ENCODE data around the gene COPZ1.
"Not testable (repeated sequence)": the region's sequence is repeated elsewhere in the genome, so short reads cannot be mapped to it uniquely, and the experiment has no call there.

Gene COPZ1

DNA sequence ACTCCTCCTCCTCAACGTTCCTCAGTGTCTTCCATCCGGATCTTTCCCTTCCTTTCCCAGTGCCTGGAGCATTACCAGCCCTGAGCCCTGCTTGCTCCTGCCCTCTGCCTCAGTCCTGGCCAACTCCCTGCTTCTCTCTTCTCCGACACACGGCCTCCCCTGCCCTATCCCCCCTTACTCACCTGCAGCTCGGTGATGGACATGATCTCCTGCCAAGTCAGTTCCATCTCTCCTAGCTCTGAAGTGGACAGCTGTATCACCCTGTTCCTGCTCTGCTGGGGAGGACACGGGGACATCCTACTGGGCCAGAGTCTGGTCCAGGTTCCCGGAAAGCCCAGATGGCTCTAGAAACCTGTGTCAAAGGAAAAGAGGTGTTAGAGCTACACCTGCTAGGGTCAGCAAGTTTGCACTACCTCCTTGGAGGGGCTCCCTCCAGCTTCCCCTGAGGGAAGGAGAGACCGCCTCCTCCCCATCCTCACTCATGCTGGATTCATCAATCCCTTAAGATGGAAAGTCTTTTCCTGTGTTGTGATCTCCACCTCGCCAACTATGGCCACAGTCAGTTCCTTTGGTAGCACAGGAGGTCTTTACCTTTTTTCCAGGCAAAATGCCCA is 29.9 kb upstream of the COPZ1 start:
- DNase-seq, result no peak

DNA sequence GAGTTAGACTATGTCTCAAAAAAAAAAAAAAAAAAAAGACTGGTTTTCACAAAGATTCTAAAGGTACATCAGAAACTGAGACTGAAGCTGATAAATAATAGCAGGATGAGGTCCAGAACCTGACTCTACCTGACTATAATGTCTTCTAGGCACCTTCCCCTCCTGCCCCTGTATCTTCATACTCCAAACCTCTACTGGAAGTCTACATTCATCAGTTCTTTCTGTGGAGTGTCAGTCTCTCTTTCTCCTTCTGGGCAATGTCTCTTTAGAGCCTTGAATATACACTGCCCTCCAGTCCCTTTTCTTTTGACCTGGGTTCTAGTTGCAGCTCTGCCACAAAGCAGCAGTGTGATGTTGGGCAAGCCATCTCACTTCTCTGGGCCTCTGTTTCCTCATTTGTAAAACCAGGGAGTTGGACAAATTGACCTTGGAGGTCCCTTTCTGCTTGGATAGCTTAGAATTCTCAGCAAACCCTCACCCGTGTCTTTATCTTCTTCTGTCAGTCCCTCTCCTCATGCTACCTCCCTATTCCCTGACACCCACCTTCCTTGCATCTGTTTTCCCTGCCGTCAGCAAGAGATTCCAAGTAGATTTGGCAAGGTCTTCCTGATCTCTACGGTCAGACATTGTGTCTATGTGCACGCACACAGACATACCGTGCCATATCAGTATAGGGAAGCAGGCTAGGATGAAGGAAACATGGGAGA is 28.4 kb upstream of the COPZ1 start:
- DNase-seq, result no peak

DNA sequence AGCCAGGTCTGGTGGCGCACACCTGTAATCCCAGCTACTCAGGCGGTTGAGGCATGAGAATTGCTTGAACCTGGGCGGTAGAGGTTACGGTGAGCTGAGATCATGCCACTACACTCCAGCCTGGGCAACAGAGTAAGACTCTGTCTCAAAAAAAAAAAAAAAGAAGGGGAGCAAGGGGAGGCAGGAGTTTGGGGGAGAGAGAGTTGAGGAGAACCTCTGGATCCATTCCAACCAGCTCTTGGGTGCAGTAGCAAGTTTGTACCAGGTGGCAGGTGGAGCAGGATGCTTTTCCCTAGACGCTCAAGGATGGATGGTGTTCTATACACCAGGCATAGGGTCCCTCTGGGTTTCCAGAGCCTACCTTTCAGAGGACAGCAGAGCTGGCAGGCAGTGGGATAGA is 26.0 kb upstream of the COPZ1 start:
- DNase-seq, result no peak

DNA sequence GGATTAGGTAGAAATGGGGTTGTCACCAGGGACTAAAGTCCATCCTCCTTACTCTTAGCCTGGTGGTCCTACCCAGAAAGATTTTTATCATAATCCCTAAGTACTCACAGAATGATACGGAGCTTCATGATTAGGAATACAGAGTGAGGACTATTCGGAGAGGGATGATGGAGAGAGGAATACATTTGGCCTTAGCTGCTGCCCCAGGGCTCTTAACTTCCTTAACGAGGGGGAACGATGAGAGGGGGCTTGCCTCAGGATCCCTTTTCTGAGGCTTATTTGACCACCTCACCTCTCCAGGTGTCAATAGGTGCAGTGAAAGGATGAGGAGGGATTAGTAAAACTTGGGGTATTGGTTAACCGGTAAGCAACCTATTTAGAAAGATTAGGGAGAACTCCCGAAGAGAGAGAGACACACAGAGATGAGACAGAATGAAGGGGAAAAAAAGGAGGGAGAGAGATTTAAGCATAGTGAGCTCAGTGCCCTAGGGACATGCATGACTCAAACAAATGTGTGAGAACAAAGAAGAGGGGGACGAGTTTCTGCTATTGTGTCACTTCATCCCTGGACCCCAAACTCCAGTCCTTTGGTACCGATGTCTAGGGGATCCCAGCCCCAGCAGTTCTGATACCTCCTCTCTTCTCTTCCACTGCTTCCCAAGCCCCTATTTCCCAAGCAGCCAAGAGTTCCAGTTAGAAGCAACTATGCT is 25.3 kb upstream of the COPZ1 start:
- DNase-seq, result no peak

DNA sequence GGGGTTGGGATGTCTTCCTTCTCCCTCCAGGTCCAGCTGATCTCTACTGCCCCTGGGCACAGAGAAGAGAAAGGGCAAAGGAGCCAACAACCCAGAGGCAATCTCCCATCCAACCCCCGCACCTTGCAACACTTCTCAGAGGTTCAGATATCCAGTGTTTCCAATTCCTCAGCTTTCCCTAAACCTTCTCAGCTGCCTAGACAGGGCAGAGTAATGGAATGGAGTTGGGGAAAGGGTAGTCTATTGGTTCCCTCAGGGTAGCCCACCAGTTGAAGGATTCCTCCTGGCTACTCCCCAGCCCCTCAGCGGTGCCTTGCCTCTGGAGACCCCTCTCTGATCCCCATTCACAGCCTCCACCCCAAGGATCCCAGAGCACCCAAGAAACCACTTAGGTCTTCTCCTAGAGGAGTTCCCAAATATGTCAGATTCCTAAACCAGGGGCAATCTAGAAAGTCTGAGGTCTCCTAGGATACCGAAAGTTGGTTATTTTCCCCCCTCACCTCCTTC is 24.7 kb upstream of the COPZ1 start:
- no peak for DNase-seq

DNA sequence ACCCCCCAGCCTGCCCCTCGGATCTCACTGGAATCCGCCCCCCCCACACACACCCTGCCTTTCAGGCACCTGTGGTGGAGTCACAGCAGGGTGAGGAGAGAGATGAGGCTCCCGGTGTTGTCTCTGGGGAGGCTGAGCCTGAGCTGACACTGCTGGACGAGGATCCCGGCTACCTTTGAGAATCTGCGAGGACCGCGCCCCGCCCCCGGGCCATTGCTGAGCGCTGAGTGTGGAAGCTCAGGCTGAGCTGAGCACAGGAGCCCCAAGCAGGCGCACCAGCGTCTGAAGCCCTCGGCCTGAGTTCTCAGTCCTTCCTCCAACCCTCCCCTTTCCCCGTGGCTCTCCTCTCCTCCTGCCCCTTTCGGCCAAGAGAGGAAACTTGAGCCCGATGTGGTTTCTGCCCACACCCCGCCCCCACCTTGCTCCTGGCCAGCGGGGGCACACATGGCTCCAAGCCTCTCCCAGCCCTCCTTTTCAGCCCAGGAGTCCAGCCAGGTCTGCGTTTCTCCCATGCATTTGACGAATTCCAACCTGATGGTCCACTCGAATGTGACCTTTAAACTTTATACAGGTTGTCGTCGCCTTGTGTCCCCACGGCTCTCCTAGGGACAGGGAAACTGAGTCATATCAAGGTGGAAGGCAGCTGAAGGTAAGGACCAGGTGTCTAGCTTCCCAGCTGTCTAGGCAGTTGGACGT is 24.1 kb upstream of the COPZ1 start, which contains the start of gene NFE2:
Gene NFE2 (minus strand): TSS at position 284 of the 696 bp plus-strand sequence. CDS start 5,767 bp downstream, outside the sequence.
- no peak for DNase-seq

DNA sequence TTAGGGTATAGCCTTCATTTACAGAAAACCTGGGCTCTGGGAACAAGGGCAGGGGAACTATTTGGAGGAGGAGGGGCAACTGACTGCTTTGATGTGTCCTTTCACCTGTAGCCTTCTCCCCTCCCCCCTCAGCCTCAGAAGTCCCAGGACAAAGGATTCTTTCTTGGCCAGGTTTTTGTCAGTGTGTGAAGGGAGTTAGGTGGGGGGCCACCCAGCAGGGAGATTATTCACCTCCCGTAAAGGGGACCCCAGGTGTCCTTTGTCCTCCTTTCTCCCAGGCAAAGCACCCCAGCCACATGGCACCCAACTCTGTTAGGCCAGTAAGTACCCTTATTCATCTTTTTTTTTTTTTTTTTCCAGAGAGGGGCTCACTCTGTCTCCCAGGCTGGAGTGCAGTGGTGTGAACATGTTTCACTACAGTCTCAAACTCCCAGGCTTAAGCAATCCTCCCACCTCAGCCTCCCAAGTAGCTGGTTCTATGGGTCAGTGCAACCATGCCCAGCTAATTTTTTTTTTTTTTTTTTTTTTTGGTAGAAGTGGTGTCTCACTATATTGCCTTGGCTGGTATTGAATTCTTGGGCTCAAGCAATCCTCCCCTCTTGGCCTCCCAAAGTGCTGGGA is 23.4 kb upstream of the COPZ1 start:
- DNase-seq, result no peak

DNA sequence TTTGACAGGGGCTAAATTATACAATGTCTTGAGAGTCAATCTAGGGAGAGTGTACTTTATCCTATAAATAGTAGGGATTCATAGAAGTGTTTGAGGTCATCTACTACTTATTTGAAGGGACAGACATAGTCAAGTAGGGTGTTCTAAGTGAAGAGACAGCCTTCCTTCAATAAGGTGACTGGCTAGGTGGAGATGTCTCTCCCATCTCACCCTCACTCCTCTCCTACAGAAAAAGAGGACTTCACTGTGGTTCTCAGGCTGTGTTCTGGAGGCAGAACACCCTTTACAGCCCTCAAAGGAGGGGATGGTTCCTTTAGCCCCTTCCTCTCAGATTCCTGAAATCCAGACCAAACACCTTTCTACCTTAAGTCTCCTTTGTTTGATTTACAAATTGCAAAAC is 21.3 kb upstream of the COPZ1 start:
- no peak for DNase-seq

DNA sequence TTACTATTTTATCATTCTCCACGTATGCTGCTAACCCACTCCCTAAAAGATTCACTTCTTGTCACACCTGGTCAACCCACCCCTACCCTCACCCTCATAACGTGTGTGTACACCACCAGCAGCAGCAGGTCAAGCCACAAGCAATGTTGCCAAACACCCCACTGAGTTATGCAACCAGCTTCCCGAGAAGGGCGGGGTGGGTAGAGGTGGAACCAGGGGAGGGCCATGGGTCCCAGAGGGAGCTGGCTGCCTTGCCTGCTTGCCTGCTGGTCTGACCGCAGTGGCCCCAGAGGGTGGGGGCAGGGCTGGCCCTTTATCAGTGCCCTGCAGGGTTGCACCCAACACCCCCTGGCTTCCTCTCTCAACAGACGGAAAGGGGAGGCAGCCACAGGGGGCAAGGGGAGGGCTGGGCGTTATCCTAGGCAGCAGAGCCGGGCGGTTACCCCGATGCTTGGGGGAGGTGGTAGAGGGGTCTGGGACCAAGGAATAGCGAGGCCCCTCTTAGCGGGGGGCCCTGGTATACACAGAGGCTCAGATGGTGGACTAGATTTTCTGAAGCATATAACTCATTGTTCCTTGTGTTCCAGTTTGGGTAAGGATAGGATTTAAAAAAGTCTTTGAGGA is 20.6 kb upstream of the COPZ1 start:
- peak; percentile 89 for DNase-seq

DNA sequence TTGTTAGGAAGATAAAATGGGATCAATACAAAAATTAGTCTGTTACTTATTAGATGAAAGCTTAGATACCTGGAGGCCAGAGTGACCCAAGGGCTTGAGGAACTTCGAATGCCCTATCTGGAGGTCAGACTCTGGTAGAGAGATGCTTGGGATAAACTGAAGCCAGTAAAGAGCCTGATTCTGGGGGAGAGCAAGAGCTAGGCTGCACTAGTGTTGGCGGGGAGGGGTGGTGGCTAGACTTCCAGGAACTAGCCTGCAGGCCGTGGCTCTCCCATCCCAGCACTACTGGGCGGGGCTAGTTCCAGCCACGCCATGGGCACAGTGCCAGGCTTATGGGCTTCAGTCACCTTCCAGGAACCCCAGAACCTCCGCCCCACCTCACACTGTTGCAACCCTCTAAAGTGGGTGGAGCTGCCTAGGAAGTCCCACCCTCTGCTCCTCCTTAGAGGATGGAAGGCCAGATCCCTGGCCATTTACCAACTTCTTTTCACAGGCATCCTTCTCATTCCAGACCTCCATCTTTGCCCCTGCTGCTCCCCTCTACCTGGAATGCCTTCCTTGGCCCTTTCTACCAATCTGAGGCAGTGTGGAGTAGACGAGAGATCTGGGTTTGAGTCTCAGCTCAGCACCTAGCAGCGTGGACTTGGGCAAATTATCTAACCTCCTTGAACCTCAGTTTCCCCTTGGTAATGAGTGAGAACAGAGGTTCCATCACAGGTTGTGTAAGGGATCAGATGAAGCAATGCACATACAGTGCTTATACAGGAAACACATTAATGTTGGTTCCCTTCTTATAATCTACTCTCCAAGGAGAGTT is 17.8 kb upstream of the COPZ1 start:
- DNase-seq, result peak; percentile 44

DNA sequence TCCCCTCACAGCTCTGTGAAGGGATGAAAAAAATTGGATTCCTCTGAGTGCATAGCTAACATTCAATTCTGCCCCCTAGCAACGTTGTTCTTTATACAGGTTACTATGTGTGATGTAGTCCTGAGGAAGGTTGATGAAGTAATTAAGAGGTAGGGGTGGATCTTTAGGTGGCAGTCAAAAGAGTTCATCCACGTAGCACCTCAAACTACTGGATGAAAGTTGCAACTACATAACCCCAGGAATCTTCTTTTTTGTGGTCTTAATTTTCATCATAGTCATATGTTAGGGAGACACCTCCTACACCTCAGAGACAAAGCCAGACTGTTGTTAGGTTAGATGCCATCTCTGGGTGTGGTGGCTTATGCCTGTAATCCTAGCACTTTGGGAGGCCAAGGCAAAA is 13.9 kb upstream of the COPZ1 start:
- no peak for DNase-seq

DNA sequence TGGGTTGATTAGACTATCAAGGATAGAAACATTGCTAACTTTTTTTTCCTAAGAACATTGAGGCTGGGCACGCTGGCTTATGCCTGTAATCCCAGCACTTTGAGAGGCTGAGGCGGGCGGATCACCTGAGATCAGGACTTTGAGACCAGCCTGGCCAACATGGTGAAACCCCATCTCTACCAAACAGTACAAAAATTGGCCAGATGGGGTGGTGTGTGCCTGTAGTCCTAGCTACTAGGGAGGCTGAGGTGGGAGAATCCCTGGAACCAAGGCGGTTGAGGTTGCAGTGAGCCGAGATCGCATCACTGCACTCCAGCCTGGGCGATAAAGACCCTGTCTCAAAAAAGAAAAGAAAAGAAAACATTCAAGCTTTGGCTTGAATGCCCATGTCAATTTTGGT is 12.6 kb upstream of the COPZ1 start:
- not testable (repeated sequence) for DNase-seq

DNA sequence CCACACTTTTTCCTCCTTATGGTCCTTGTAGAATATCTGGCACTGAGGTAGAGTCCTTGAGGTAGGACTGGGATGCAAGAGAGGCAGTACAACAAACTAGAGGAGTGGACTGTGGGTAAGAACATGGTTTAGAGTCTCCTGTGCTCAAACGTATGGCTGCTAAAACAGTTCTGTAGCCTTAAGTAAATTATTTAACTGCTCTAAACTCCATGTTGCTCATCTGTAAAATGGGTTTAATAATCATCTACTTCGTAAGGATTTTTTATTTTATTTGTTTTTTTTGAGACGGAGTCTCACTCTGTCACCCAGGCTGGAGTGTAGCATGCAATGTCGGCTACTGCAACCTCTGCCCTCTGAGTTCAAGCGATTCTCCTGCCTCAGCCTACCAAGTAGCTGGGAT is 3.6 kb upstream of the COPZ1 start:
- no peak for DNase-seq

DNA sequence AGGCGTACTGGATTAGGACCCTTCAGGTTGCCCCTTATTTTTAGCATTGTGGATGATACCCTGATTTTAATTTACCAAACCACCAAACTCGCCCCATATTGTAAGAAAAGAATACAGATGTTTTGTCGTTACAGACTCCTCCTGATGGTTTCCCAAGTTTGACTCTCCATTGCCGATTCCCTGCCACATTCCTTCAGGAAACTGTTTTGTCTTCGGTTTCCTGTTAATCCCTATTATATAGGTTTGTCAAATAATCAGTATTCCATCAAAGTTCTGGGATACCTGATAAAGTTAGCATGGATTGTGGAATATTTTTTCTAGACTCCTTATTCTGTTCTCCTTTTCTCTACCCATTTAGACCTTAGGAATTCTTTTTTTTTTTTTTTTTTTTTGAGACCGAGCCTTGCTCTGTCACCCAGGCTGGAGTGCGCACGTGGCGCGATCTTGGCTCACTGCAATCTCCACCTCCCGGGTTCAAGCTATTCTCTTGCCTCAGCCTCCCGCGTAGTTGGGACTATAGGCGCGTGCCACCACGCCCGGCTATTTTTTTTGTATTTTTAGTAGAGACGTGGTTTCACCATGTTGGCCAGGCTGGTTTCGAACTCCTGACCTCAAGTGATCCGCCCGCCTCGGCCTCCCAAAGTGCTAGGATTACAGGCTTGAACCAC is 645 bp downstream of the COPZ1 start:
- not testable (repeated sequence) for DNase-seq

DNA sequence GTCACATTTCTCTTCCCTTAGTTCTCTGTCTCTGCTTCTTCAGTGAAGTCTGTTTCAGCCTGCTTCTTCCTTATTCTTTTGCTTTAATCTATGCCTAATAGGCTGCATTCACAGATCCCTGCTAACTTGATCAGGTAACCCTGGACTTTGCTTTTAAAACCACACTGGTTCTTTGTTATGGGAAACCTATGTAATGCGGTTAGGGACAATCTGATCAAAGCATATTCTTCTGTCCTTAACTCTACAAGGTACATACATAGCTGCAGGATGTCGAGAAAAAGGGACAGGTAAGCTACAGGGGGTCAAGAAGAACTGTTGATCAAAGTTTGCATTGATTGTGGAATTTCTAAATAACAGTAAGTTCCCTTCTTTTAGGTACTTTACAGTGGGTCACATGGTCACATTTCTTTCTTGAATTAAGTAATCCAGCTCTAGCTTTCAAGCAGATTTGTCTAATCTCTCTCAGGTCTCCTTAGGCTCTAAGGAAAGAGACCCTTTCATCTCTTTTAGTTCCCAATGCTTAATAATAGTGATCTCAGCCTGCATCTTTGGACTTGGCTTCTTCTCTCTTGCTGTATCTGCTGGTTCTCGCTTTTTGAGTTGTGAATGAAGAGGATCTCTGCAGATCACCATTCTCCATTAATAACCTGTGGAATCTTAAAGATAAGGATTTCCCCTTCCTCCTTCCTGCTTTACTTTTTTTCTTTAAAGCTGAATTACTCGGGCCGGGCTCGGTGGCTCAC is 3.8 kb downstream of the COPZ1 start:
- no peak for DNase-seq

DNA sequence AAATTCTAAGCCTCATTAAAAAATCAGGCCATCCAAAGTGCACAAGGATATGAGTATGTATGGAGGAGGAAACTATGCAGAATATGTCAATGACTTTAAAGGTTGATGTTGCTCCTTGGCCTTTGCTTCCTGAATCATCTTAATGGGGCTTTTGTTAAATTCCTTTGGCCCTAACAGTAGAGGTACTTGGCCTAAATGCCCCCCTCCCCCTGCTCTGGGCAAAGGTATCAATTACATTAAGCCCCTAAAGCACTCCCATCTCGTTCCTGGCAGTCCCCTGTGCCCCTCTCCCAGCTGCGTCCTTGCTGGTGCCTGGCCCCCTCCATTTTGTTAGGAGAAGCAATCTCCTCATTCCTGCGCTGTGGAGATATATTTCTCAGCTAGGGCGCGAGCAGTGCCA is 4.8 kb downstream of the COPZ1 start:
- no peak for DNase-seq

DNA sequence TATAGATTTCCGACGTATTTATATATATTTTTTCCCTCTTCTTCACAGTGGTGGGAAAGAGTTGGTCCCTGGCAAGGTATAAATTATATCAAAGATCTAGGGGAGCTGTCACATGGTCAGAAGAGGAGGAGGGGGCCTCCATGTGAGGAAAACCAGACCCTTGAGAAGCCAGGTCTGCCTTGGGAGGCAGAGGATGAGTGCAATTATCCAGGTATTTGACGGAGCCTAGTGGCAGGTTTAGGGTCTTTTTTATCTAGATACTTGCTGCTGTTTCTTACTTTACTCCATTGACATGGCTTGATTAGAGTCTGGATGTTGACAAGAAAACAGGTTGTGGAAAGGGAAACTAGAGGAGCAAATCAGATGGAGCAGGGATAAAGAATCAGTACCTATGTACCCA is 5.5 kb downstream of the COPZ1 start:
- no peak for DNase-seq

DNA sequence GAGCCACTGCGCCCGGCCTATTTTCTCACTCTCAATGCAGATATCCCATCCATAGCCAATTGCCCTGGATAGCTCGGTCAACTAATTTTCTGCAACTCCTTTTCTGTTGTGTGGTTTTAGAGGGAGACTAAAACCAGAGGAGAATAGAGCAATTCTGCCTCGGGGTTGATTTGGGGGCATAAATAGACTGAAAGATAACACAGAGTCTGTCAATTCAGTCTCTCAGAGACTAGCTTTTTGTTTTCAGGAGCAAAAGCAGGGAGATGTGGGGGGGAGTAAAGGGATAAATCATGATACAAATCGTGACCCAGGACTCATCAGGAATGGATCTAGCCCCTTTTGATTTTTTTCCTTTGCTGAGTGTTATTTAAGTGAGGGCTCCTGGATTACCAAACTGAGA is 6.5 kb downstream of the COPZ1 start:
- no peak for DNase-seq

DNA sequence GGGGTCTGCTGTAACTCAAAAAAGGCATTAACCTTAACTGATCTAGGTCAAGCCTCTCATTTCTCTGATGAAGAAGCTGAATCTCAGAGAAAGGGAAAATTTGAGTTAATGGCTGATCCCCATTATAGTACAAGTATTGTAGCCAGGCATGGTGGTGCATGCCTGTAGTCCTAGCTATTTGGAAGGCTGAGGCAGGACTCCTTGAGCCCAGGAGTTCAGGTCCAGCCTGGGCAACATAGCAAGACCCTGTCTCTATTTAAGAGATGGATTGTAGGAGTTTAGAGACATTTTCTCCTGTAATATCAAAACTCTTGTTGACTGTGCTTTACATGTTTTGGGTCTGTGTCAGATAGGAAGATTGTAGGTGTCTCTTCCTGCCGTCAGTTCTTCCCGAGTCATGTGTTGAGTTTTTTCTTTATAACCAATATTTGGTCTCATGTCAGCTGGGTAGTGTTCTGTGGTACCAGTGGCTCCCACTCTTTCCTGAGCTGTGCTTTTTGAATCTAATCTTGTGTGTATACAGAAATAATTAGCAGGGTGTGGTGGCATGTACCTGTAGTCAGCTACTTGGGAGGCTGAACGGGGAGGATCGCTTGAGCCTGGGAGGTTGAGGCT is 8.6 kb downstream of the COPZ1 start:
- DNase-seq, result no peak
